ENCODE data around the gene NUP35. TPM values are rescaled to one million over a fixed set of nuclear protein-coding genes. Genes with fewer than 3 reads are reported as not detected.

NUP35 gene
- total RNA-seq, 3 donors from 2014 or later (not counting 1 experiment from before 2014, with no cell fraction given) = 10.5 to 14.0 (median 12.7) TPM

DNA sequence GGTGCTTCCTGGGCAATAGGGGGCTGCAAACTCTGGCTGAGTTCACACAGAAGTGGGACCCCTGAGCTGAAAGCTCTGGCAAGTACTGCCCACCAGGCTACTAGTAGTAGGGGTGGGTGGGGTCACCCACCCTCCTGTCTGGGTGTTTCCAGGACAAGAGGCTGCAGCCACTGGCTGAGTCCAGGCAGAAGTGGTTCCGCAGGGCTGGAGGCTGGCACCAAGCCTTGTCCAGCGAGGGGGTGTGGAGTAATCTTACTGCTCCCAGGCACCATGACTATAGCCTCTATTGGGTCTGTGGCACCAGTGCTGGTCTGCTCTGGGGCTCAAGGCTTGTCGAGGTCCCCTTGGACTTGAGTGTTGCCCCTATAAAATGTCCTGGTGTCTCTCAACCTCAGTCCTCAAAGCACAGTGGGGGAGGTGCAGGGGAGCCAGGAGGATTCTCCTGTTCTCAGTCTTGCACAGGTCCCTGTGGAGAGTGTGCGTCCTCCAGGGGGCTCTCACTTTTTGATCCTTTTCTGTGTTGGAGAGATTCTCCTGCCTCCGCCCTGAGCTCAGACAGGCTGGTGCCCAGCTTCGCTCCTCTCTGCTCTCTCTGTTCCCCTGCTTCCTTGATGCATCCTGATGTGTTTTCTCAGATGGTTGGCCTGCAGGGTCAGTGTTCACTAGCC lies 48.1 kb downstream of the NUP35 start:
- H3K9me3 ChIP-seq (ENCODE audit: control insufficient read depth, insufficient read depth, low read length) = no peaks in the 10 kb centered on the region
- 100% methylated on average over 6 of the region's 6 CpGs for WGBS (ENCODE audit: insufficient coverage)
- H3K4me1 ChIP-seq (ENCODE audit: control insufficient read depth, insufficient read depth, low read length) = no peaks in the 10 kb centered on the region
- ATAC-seq (no peak), DNase-seq (no peak)
- intact Hi-C loops (cut with micrococcal nuclease) = no loop called here
- no peak overlapping the region for H3K27ac Mint-ChIP-seq
- peaks cover 13 to 20% of the 10 kb centered on the region in 2 donors for H3K4me1 Mint-ChIP-seq
- H3K36me3 Mint-ChIP-seq = peaks cover 20% of the 10 kb centered on the region
- H3K36me3 ChIP-seq (ENCODE audit: control insufficient read depth, insufficient read depth, low read length) = no peaks in the 10 kb centered on the region
- H3K27me3 ChIP-seq (ENCODE audit: control insufficient read depth, insufficient read depth, low read length) = no peaks in the 10 kb centered on the region
- no peak overlapping the region for H3K4me3 ChIP-seq (ENCODE audit: low read length)
- H3K9me3 Mint-ChIP-seq = peaks cover 5 to 9% of the 10 kb centered on the region in 2 donors
- H3K27ac ChIP-seq (ENCODE audit: low read length) = no peak overlapping the region
- TF ChIP-seq, protein P1, sequence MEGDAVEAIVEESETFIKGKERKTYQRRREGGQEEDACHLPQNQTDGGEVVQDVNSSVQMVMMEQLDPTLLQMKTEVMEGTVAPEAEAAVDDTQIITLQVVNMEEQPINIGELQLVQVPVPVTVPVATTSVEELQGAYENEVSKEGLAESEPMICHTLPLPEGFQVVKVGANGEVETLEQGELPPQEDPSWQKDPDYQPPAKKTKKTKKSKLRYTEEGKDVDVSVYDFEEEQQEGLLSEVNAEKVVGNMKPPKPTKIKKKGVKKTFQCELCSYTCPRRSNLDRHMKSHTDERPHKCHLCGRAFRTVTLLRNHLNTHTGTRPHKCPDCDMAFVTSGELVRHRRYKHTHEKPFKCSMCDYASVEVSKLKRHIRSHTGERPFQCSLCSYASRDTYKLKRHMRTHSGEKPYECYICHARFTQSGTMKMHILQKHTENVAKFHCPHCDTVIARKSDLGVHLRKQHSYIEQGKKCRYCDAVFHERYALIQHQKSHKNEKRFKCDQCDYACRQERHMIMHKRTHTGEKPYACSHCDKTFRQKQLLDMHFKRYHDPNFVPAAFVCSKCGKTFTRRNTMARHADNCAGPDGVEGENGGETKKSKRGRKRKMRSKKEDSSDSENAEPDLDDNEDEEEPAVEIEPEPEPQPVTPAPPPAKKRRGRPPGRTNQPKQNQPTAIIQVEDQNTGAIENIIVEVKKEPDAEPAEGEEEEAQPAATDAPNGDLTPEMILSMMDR (IDR thresholded peaks at IDR 0.05) = no peak
- no peak overlapping the region for H3K4me3 Mint-ChIP-seq
- H3K27me3 Mint-ChIP-seq (ENCODE audit: low read depth in 2 of 2) = no peaks in the 10 kb centered on the region

DNA sequence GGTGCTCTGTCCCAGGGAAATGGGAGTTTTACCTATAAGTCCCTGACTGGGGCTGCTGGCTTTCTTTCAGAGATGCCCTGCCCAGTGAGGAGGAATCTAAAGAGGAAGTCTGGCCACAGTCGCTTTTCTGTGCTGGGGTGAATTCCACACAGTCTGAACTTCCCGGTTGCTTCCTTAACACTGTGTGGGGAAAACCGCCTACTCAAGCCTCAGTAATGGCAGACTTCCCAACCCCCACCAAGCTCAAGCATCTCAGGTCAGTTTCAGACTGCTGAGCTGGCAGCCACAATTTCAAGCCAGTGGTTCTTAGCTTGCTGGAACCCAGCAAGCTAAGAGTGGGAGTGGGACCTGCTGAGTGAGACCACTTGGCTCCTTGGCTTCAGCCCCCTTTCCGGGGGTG lies 54.9 kb downstream of the NUP35 start:
- Mint-ChIP-seq H3K27ac (no peak overlapping the region), H3K4me1 (no peaks in the 10 kb centered on the region), H3K9me3 (peaks cover 6 to 15% of the 10 kb centered on the region in 2 donors), H3K36me3 (peaks cover 56% of the 10 kb centered on the region), H3K4me3 (no peak overlapping the region), H3K27me3 (ENCODE audit: low read depth in 2 of 2) (no peaks in the 10 kb centered on the region)
- TF ChIP-seq, protein P1 (IDR thresholded peaks at IDR 0.05) = no peak
- 91% methylated on average over 4 of the region's 4 CpGs for WGBS (ENCODE audit: insufficient coverage)
- H3K27me3 ChIP-seq (ENCODE audit: control insufficient read depth, insufficient read depth, low read length) = no peaks in the 10 kb centered on the region
- no peak overlapping the region for H3K27ac ChIP-seq (ENCODE audit: low read length)
- H3K4me3 ChIP-seq (ENCODE audit: low read length) = no peak overlapping the region
- DNase-seq (no peak), ATAC-seq (no peak)
- no peaks in the 10 kb centered on the region for H3K9me3 ChIP-seq (ENCODE audit: control insufficient read depth, insufficient read depth, low read length)
- intact Hi-C loops (cut with micrococcal nuclease) = no loop called here
- no peaks in the 10 kb centered on the region for H3K4me1 ChIP-seq (ENCODE audit: control insufficient read depth, insufficient read depth, low read length)
- peaks cover 4% of the 10 kb centered on the region for H3K36me3 ChIP-seq (ENCODE audit: control insufficient read depth, insufficient read depth, low read length)

DNA sequence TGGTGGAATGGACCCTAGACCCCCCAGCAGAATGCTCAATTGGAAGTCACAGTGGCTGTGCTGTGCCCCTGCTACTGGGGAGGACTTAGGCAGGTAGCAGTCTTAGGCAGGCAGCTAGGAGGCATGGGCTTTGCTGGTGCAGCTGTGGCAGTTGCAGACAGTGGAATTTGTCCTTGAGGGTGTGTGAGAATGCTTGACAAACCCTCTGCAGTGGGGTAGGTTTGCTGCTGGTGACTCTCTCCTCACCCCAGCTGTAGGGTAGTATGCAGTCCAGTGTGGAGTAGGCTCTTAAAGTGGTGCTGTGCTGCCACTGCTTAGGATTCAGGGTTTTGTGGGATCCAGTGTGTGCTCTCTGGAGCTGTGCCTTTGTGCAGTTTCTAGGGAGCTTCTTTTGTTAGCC lies 61.3 kb downstream of the NUP35 start:
- Histone ChIP-seq H3K27me3 (ENCODE audit: control insufficient read depth, insufficient read depth, low read length) (no peaks in the 10 kb centered on the region), H3K36me3 (ENCODE audit: control insufficient read depth, insufficient read depth, low read length) (peaks cover 19% of the 10 kb centered on the region), H3K4me1 (ENCODE audit: control insufficient read depth, insufficient read depth, low read length) (no peaks in the 10 kb centered on the region), H3K9me3 (ENCODE audit: control insufficient read depth, insufficient read depth, low read length) (no peaks in the 10 kb centered on the region), H3K4me3 (ENCODE audit: low read length) (no peak overlapping the region), H3K27ac (ENCODE audit: low read length) (no peak overlapping the region)
- no peak overlapping the region for H3K4me3 Mint-ChIP-seq
- TF ChIP-seq, protein P1 (IDR thresholded peaks at IDR 0.05) = no peak
- H3K36me3 Mint-ChIP-seq = peaks cover 45% of the 10 kb centered on the region
- no peaks in the 10 kb centered on the region for H3K27me3 Mint-ChIP-seq (ENCODE audit: low read depth in 2 of 2)
- intact Hi-C loops (cut with micrococcal nuclease) = no loop called here
- no peak for DNase-seq
- H3K9me3 Mint-ChIP-seq = peaks cover 0 to 4% of the 10 kb centered on the region in 2 donors
- H3K27ac Mint-ChIP-seq = no peak overlapping the region
- peaks cover 7 to 15% of the 10 kb centered on the region in 2 donors for H3K4me1 Mint-ChIP-seq
- no peak for ATAC-seq

DNA sequence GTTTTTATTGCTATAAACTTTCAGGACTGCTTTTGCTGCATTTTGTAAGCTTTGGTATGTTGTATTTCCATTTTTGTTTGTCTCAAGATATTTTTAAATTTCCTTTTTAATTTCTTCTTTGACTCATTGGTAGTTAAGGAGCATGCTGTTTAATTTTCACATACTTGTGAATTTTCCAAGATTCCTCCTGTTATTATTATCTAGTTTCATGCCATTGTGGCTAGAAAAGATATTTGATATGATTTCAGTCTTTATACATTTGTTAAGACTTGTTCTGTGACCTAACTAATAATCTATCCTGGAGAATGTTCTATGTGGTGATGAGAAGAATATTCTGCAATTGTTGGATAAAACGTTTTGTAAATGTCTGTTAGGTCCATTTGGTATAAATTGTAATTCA lies 62.1 kb downstream of the NUP35 start:
- no peaks in the 10 kb centered on the region for H3K27me3 Mint-ChIP-seq (ENCODE audit: low read depth in 2 of 2)
- no peak for DNase-seq

More for the DNA sequence above, 62.1 kb downstream of the NUP35 start:
- Histone ChIP-seq H3K27me3 (ENCODE audit: control insufficient read depth, insufficient read depth, low read length) (no peaks in the 10 kb centered on the region), H3K4me1 (ENCODE audit: control insufficient read depth, insufficient read depth, low read length) (no peaks in the 10 kb centered on the region), H3K27ac (ENCODE audit: low read length) (no peak overlapping the region), H3K36me3 (ENCODE audit: control insufficient read depth, insufficient read depth, low read length) (peaks cover 23% of the 10 kb centered on the region), H3K4me3 (ENCODE audit: low read length) (no peak overlapping the region), H3K9me3 (ENCODE audit: control insufficient read depth, insufficient read depth, low read length) (no peaks in the 10 kb centered on the region)
- WGBS (ENCODE audit: insufficient coverage) = no CpG with 5 or more reads among the region's 1 CpG
- peaks cover 43% of the 10 kb centered on the region for H3K36me3 Mint-ChIP-seq
- H3K4me1 Mint-ChIP-seq = peaks cover 7 to 15% of the 10 kb centered on the region in 2 donors
- ATAC-seq = no peak
- H3K4me3 Mint-ChIP-seq = no peak overlapping the region
- no peak overlapping the region for H3K27ac Mint-ChIP-seq
- intact Hi-C loops (cut with micrococcal nuclease) = no loop called here
- TF ChIP-seq, protein P1 (IDR thresholded peaks at IDR 0.05) = no peak
- H3K9me3 Mint-ChIP-seq = peaks cover 0 to 4% of the 10 kb centered on the region in 2 donors
